HG03354 (cell line): ENCODE measurements around the gene CNTNAP1.

ENCODE experiments used
- ATAC-seq: cut with Tn5 transposase; IDR thresholded peaks from one replicate; pipeline ENCODE4 v1.9.1; 2021; ENCODE audit warnings: mild to moderate bottlenecking; ENCODE audit not compliant: unreplicated experiment, poor library complexity, severe bottlenecking

CNTNAP1 gene

DNA sequence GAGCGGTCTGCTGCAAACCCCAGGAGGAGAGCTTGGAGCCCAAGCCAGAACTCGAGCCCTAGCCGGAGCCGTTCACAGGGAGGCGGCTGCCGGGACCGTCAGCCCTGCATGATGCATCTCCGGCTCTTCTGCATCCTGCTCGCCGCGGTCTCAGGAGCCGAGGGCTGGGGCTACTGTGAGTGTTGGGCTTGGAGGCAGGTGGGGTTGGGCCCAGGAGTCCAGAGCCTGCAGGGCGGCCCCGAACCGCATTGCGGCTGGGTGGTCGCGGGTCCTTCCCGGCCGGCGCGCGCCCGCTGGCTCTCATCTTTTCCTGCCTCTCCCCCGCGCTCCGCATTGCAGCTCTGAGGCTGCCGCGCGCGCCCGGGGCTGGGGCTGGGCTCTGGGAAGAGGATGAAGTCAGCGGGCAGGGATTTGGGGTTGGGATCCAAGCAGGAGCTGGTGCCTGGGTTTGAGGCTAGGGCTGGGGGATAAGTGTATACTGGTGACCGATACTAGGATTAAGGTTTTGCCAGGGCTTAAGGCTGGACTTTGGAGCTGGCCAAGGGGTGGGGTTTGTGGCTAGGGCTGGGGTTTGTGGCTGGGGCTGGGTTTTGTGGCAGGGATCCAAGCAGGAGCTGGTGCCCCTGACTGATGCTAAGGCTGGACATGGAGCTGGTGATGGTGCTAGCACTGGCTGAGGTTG, 532 bp downstream of the CNTNAP1 start:
- no peak for ATAC-seq

DNA sequence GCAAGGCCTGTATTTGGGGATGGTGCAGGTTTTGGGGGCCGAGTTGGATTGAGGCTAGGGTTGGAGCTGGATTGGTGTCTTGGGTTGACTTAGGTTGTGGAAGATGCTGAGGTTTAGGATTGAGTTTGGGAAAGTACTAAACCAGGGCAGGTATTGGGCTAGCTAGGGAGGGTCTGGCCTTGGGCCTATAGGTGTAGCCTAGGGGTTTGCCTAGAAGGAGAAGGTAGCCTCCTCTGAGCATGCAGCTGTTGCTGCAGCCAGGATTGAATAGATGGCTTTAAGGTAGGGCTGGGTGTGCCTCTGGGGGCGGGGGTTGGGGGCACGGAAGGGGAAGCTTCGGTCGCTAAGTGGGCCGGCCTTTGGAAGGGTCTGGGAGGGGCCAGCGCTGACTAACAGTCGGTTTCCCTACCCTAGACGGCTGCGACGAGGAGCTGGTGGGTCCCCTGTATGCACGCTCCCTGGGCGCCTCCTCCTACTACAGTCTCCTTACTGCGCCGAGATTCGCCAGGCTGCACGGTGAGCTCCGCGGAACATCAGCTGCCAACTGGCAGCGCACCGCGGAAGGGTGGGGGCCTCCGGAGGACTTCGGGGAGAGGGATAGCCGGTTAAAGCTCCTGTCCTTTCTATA, 1.2 kb downstream of the CNTNAP1 start:
- ATAC-seq, result no peak

DNA sequence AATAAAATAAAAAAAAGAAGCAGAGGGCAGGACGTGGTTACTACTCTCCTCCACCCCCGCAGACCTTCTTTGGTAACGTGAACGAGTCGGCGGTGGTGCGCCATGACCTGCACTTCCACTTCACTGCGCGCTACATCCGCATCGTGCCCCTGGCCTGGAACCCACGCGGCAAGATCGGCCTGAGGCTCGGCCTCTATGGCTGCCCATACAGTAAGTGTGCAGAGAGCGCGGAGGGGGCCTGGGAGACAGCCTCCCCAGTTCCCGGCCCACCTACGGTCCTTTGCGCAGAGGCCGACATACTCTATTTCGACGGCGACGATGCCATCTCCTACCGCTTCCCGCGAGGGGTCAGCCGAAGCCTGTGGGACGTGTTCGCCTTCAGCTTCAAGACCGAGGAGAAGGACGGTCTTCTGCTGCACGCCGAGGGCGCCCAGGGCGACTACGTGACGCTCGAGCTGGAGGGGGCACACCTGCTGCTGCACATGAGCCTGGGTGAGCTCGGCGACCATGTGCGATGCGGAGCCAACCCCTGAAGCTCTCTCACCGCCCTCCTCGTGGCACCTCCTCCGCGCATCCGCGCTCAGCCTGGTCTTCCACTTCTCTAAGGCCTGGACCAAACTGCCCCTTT, 2.7 kb downstream of the CNTNAP1 start:
- no peak for ATAC-seq

DNA sequence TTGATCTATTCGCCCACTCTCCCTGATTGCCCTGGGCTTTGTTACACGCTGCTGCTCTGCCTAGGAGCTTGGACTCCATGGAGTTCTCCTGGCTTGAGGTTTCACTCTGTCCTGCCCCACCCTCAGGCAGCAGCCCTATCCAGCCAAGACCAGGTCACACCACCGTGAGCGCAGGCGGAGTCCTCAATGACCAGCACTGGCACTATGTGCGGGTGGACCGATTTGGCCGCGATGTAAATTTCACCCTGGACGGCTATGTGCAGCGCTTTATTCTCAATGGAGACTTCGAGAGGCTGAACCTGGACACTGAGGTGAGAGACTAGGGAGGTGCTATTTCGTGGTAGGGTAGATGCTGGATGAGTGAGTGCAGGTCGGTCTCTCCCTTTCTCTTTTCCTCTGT, 3.5 kb downstream of the CNTNAP1 start:
- ATAC-seq, result no peak

DNA sequence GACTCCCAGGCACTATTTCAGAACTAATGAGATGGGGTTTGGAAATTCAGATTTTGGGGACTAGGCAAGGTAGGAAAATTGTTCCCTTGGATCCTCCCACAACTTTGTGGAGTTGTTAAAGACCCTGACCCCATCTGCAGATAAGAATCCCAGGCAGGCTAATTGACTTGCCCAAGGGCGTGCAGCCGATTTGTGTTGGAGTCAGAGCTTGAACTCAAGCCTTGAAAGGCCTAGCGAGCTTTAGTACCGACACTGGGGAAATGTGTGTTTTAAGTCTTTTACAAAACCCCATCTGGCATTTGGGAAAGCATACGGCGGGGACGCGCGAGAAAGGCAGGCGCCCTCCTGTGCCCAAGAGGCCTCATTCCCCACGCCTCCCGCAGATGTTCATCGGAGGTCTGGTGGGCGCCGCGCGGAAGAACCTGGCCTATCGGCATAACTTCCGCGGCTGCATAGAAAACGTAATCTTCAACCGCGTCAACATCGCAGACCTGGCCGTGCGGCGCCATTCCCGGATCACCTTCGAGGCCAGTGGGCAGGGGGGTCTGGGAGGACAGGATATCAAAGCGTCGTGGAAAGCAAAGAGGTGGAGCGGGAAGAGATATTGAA, 4.3 kb downstream of the CNTNAP1 start:
- no peak for ATAC-seq

DNA sequence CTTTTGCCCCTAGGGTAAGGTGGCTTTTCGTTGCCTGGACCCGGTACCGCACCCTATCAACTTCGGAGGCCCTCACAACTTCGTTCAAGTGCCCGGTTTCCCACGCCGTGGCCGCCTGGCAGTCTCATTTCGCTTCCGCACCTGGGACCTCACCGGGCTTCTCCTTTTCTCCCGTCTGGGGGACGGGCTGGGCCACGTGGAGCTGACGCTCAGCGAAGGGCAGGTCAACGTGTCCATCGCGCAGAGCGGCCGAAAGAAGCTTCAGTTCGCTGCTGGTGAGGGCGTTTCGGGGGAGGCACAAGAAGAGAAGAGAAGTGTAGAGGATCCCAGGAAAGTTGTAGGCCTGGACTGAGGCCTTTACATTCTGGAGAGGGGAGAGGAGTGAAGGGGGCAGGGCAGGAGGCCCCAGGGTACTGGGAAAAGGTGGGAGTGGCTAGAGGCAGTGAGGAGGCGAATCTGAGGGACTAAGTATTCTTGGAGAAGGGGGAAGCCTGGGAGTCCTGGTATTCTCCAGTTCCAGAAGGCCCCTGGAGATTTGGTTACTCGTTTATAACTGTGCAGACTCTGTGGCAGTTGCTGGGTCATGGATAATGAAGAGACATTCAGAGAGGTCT, 5.5 kb downstream of the CNTNAP1 start:
- ATAC-seq, result no peak

DNA sequence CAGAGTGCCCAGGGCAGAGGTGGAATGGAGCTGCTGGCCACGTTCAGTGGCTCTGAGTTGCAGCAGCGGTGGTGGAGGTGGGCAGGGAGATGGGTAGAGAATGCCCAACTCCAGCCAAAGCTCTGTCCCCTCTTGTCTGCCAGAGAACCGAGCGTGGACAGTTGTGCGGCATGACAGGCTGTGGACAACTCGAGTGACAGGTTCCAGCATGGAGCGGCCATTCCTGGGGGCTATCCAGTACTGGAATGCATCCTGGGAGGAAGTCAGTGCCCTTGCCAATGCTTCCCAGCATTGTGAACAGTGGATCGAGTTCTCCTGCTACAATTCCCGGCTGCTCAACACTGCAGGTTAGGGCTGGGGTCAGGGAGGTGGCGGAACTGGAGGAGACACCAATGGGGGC, 8.3 kb downstream of the CNTNAP1 start:
- ATAC-seq, result no peak

DNA sequence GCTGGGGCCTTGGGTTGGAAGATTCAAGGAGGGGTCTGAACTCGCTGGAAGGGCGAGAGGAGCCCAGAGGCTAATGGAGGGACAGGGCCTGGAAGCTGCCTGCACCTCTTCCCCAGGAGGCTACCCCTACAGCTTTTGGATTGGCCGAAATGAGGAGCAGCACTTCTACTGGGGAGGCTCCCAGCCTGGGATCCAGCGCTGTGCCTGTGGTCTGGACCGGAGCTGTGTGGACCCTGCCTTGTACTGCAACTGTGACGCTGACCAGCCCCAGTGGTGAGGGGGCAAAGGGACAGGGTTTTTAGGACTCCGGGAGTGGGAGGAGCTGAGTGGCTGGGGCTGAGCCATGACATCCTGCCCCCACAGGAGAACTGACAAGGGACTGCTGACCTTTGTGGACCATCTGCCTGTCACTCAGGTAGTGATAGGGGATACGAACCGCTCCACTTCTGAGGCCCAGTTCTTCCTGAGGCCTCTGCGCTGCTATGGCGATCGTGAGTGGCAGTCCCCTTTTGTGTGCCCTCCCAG, 8.8 kb downstream of the CNTNAP1 start:
- no peak for ATAC-seq

DNA sequence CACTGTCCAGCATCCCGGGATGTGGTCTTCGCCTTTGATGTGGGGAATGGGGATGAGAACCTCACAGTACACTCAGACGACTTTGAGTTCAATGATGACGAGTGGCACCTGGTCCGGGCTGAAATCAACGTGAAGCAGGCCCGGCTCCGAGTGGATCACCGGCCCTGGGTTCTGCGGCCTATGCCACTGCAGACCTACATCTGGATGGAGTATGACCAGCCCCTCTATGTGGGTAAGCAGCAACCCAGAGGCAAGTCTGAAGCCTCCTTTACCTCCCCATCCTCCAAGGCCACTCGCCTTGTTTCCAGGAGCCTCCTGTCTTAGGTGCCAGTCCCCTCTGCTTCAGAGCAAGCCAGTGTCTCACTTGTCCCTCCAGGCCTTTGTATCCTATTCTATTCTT, 10.2 kb downstream of the CNTNAP1 start:
- no peak for ATAC-seq

DNA sequence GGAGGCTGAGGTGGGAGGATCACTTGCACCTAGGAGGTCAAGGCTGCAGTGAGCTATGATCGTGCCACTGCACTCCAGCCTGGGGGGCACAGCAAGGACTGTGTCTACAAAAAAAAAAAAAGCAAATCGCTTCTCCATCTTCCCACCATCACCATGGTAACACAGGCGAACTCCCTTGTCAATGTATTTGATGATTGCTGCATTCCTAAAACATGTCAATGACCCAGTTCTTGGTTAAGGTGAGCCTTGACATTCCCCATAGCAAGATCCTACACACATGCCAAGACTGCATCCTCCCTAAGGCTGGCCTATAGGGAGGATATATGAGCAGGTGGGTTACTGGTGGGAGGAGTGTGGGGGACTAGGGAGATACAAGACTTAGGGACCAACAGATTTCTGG, 12.2 kb downstream of the CNTNAP1 start:
- no peak for ATAC-seq

DNA sequence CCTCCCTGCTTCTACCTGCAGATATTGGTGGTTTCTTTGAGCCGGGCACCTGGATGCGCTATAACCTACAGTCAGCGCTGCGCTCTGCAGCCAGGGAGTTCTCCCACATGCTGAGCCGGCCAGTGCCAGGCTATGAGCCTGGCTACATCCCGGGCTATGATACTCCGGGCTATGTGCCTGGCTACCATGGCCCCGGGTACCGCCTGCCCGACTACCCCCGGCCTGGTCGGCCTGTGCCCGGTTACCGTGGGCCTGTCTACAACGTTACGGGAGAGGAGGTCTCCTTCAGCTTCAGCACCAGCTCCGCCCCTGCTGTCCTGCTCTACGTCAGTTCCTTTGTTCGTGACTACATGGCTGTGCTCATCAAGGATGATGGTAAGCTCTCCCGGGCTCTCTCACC, 13.2 kb downstream of the CNTNAP1 start:
- ATAC-seq, result no peak

DNA sequence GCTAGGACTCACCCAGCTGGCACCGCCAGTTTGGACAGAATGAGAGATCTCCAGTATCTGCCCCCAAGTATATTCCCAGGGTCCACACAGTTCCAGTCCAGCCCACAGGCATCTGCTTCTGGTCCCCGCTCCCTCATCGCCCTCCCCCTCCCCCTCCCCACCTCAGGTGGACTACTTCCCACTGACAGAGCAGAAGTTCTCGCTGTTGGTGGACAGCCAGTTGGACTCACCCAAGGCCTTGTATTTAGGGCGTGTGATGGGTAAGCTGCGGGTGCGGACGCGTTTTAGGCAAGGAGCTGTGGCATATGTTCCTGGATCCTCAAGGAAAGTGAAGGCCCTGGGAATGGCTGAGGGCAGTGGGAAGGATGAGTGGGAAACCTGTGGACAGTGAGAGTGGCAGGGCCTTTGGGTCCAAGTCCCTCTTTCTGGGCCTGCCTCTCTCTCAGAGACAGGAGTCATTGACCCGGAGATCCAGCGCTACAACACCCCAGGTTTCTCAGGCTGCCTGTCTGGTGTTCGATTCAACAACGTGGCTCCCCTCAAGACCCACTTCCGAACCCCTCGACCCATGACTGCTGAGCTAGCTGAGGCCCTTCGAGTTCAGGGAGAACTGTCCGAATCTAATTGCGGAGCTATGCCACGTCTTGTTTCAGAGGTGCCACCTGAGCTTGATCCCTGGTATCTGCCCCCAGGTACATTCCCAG, 14.9 kb downstream of the CNTNAP1 start:
- ATAC-seq, result no peak

DNA sequence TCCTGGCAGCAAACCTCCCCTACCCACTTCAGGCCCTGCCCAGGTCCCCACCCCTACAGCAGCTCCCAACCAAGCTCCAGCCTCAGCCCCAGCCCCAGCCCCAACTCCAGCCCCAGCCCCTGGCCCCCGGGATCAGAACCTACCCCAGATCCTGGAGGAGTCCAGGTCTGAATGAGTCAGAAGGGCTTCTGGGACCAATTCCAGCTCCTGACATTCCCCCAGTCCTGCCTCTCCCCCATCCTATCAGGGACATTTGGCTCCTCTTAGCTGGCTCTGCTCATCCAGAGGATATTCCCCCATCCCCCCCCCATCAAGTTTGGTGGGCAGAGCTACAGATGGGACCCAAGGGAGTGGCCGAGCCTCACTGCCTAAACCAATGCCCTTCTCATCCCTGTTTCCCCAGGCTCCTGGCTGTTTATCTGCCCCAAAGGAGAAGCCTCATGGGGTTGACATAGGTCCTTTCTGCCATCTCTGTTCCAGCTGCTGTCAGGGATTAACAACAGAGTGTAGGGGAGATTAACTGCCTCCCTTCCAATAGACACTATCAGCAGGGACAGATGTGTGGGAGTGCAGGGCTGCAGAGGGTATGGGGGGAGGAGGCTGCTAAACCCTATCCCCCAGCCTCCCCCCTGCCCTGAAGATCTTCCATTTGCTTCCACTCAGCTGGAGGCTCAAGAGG, 16.5 kb downstream of the CNTNAP1 start:
- no peak for ATAC-seq

DNA sequence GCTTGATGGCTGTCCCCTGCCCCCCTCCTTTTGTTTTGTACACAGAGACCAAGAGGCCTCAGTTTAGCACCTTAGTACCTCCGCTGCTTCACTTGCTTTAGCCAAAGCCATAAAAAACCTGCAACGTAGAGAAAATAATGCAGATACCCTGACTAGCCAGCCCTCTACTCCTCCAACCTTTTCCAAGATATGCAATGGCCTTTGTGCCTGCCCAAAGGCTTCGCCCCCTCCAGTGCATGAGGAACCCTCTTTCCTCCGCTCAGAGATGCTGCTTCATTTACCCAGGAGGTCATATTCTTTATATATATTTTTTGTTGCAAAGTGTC, 17.0 kb downstream of the CNTNAP1 start:
- no peak for ATAC-seq

DNA sequence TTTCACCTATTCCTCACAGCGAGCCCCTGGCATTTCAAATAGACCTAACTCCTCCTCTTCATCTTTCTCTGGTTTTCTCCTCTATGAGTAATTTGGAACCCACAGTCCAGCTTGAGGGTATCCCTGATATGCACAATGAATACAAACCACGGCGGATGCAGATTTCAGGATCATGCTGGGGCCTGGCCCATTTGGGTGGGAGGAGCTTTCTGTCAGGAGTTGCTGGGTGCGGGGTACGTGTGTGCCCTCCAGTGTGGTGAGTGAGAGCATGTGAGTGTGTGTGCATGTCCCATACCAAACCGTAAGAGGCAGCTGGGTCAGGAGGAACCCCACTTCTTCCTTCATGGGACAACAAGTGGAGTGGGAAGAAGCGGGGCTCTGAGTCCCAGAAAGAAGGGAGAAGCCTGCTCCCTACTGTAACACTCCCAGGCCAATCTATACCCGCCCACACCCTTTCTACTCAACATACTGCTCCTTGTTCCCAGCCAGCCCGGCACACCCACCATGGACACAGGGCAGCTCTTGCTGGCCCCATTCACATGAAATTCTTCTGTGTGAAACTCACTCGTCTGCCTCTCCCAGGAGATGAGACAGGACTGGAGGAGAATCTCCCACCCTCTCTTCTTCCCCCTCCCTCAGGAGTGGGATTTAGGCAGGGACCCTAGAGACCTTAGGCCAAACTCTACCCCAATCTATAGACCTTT, 18.4 kb downstream of the CNTNAP1 start:
- ATAC-seq, result no peak

DNA sequence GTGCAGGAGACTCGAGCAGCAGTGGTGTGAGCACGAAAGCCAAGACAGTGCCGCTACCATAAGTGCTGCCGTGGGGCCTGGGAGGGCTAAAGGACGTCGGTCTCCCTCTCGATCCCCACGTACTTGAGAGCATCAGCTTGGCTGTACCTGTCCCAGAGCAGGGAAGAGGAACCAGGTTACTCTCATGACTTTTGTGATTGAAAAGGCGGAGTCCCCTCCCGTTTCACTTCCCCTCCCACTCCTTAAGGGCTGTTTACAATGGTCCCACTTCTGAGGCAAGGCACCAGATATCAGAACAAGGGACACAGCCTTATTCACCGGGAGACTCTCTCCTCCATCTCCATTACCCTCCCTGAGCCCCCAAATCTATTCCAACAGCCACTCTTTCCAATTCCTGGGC, 20.1 kb downstream of the CNTNAP1 start:
- no peak for ATAC-seq

DNA sequence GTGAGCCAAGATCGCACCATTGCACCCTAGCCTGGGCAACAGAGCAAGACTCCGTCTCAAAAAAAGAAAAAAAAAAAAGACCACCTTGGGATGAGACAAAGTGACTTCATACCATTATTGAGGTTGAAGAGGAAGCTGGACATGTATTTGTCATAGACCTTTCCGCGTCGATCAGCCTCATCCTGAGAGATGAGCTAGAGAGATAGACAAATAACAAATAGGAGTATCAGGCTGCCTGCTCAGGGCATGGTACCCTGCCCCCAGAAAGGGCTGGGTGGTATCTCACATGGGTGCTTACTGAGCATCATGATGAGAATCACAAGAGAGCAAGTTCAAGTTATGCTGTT, 22.1 kb downstream of the CNTNAP1 start:
- ATAC-seq, result peak; percentile 10

DNA sequence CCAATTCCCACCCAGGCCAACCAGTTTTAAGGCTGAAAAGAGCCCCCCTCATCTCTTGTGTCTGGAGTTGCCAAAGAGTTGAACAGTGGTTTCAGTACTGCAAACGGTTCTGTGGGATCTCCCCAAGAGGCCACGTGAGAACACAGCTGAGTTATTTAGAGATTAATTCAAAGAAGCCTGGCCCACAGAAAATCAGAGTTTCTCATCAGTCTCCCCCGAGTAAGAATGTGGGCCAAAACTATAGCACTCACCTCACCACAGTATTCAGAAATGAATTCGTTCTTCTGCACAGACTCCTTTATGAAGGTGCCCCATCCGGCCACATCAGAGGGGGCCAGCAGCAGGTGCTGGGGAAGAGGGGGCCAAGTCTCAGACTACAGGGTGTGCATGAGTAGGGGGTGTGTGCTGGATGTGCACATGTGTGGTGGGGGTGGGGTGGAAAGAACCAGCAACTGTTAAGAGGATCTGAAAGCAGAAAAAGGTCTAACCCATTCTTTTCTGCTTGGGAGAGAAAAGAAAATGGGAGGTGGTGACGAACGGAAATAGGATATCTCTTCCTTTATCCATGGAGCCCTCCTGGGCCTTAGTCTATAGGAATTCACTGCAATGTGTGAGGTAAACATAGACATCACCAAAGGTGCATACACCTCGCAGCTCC, 22.6 kb downstream of the CNTNAP1 start:
- peak; percentile 84 for ATAC-seq
